ENCODE data around the gene PRM1. TPM values are rescaled to one million over a fixed set of nuclear protein-coding genes. Genes with fewer than 3 reads are reported as not detected.
A peak's percentile ranks its signal among the peaks of the same experiment; 100 is the strongest.

PRM1 gene
- total and polyA plus RNA-seq, 2 of the 8 experiments (the other 6 are each of a cell fraction or from before 2014, with no cell fraction given): 0.54 to 0.82 TPM

- peaks cover 0 to 12% (median 3%) of the 10 kb centered on the region in 4 experiments; a peak in 4 of 7 replicates for H3K4me1 ChIP-seq (replicated peaks in 1 of 4; ENCODE audit: control insufficient read depth in 3 of 4, insufficient read depth in 4 of 4, low read length in 3 of 4)
- no peak overlapping the region for H3K23ac ChIP-seq (ENCODE audit: insufficient read length)
- CTCF ChIA-PET (ENCODE audit: partially characterized antibody): no interaction called here
- H3K23me2 ChIP-seq (ENCODE audit: low read depth, low read length): no peaks in the 10 kb centered on the region
- no peak for DNase-seq (ENCODE audit: low read depth in 1 of 2, low spot score in 2 of 2)
- no peak overlapping the region for H3K4me3 ChIP-seq (ENCODE audit: extremely low read depth in 1 of 4, insufficient read depth in 2 of 4, low read depth in 3 of 4, low read length in 4 of 4)
- no peak overlapping the region for H3K9ac ChIP-seq (replicated peaks in 1 of 4; ENCODE audit: extremely low read depth in 1 of 4, low read depth in 3 of 4, low read length in 3 of 4)
- no peak overlapping the region for H4K8ac ChIP-seq (ENCODE audit: extremely low read depth, insufficient read depth, low read length)
- no peak overlapping the region for H2BK120ac ChIP-seq (replicated peaks; ENCODE audit: low read depth, low read length)
- no peak overlapping the region for H2BK15ac ChIP-seq (ENCODE audit: low read length)
- no peaks in the 10 kb centered on the region for H3K9me3 ChIP-seq (ENCODE audit: insufficient read depth in 2 of 2, low read depth in 1 of 2, low read length in 1 of 2)
- peak overlapping the region; percentile 52; the same call in 1 of the 2 replicates for H2BK12ac ChIP-seq (ENCODE audit: low read depth, low read length)
- no peak overlapping the region for H2BK5ac ChIP-seq (ENCODE audit: low read depth, low read length)
- H3K27ac ChIP-seq (ENCODE audit: low read depth, low read length): no peak overlapping the region
- no peak overlapping the region; the same call in 1 of the 2 replicates for H2BK20ac ChIP-seq (ENCODE audit: low read length)
- H3K36me3 ChIP-seq (ENCODE audit: control insufficient read depth in 2 of 4, insufficient read depth in 4 of 4, low read length in 3 of 4): no peaks in the 10 kb centered on the region
- 96% methylated on average over 8 of the region's 8 CpGs; no CpG with 5 or more reads in 1 of the 2 experiments for WGBS, 2 experiments (ENCODE audit: extremely low coverage in 1 of 2, insufficient coverage in 1 of 2, insufficient read length in 1 of 2, insufficient replicate concordance in 2 of 2, low coverage in 1 of 2, low lambda C conversion rate in 2 of 2, missing lambda C conversion rate in 1 of 2)
- H2AFZ ChIP-seq (ENCODE audit: low read length): no peak overlapping the region
- no peak overlapping the region for H3K56ac ChIP-seq (replicated peaks; ENCODE audit: insufficient read length, low read depth, low read length)
- H2AK5ac ChIP-seq (ENCODE audit: low read depth, low read length): no peak overlapping the region
- no peak overlapping the region for H3K4ac ChIP-seq (replicated peaks; ENCODE audit: insufficient read length, low read depth, low read length)
- no peak for TF ChIP-seq PHF8 (conservative IDR thresholded peaks at IDR 0.05; ENCODE audit: low read depth, low read length)
- no peaks in the 10 kb centered on the region for H3K79me1 ChIP-seq (ENCODE audit: low read depth, low read length)
- no peaks in the 10 kb centered on the region for H3K79me2 ChIP-seq (ENCODE audit: control insufficient read depth in 1 of 2, insufficient read depth in 2 of 2, low read length in 2 of 2)
- H3K14ac ChIP-seq (ENCODE audit: insufficient read length): no peak overlapping the region
- POLR2A ChIA-PET (ENCODE audit: partially characterized antibody): interaction anchor here (0.7 kb wide), 1 partner anchor 10 kb away, joined by 3 read pairs; no protein-coding TSS in a partner anchor
- H3K27me3 ChIP-seq (replicated peaks in 1 of 4; ENCODE audit: control insufficient read depth in 3 of 4, extremely low read depth in 1 of 4, insufficient read depth in 3 of 4, low read length in 3 of 4): no peaks in the 10 kb centered on the region
- H4K5ac ChIP-seq (ENCODE audit: insufficient read length, low read depth, low read length): no peak overlapping the region
- no peak overlapping the region for H3K4me2 ChIP-seq (ENCODE audit: insufficient read depth in 1 of 2, low read depth in 2 of 2, low read length in 2 of 2)
- H4K91ac ChIP-seq (replicated peaks; ENCODE audit: insufficient read length, low read length): no peak overlapping the region
- no peak overlapping the region for H3K18ac ChIP-seq (ENCODE audit: extremely low read depth, low read length)
- no peak for FAIRE-seq
- H4K20me1 ChIP-seq (replicated peaks in 1 of 2; ENCODE audit: control insufficient read depth in 1 of 2, insufficient read depth in 2 of 2, low read length in 2 of 2): no peaks in the 10 kb centered on the region
Observed at GRCh38 chr16:11306381-11306780, 25.3 kb upstream of the PRM1 start.

Measured in H1 (cell line).